Measurements from ENCODE around the gene DAB1.

- TF ChIP-seq HDAC2 (IDR thresholded peaks at IDR 0.05; ENCODE audit: borderline replicate concordance in 1 of 2, low read depth in 2 of 2, low read length in 2 of 2) (no peak), CHD2 (IDR thresholded peaks at IDR 0.05; ENCODE audit: low read length) (no peak), SIX5 (IDR thresholded peaks at IDR 0.05; ENCODE audit: low read depth, low read length) (no peak), CTCF (IDR thresholded peaks at IDR 0.05; ENCODE audit: control extremely low read depth in 1 of 3, insufficient read depth in 1 of 3, low read depth in 1 of 3, low read length in 3 of 3) (no peak)
Observed at GRCh38 chr1:56977910-56978309, 445.9 kb downstream of the DAB1 start.

Data from H1 (cell line).